Measurements from ENCODE around the gene IRF1. TPM values are rescaled to one million over a fixed set of nuclear protein-coding genes. Genes with fewer than 3 reads are reported as not detected.

Gene IRF1
- total RNA-seq, 4 donors from 2014 or later = 5.5 to 20.6 (median 8.4) TPM

DNA sequence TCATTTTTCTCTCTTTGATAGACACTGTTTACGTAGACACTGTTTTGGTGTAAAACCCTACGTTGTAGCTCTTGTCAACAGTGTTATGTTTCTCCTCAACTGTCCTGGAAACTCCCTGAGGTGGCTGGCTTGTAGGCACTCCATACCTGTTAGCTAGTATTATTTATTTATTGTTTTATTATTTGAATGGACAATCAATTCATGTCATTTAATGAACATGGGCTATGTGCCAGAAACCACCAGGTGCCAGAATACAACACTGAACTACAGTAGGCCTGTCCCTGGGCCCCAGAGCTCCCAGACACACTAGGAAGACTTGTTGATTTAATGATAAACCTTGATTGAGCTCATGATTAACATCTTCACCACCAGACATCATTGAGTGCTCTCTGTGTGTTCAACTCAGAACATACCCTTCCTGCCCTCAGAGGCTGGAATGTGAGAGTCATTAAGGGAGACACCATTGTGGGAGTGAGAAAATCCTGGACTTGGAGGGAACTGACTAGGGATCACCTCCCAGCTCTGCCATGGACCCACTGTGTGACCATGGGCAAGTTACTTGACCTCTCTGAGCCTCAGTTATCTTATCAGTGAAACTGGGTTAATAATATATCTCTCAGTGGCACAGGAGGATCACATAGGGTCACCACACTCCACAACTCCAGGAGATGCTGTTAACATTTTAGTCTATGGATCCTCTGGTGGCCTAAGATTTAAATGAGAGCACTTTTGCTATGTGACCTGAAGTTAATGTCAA lies 19.2 kb downstream of the IRF1 start:
- H3K27me3 ChIP-seq = no peaks in the 10 kb centered on the region
- intact Hi-C loops (cut with DNase I; ENCODE audit: low total_unique reads) = no loop called here
- TF ChIP-seq POLR2A (IDR thresholded peaks at IDR 0.05) = no peak
- TF ChIP-seq, protein P1, sequence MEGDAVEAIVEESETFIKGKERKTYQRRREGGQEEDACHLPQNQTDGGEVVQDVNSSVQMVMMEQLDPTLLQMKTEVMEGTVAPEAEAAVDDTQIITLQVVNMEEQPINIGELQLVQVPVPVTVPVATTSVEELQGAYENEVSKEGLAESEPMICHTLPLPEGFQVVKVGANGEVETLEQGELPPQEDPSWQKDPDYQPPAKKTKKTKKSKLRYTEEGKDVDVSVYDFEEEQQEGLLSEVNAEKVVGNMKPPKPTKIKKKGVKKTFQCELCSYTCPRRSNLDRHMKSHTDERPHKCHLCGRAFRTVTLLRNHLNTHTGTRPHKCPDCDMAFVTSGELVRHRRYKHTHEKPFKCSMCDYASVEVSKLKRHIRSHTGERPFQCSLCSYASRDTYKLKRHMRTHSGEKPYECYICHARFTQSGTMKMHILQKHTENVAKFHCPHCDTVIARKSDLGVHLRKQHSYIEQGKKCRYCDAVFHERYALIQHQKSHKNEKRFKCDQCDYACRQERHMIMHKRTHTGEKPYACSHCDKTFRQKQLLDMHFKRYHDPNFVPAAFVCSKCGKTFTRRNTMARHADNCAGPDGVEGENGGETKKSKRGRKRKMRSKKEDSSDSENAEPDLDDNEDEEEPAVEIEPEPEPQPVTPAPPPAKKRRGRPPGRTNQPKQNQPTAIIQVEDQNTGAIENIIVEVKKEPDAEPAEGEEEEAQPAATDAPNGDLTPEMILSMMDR (IDR thresholded peaks at IDR 0.05 in 4 of 5, conservative IDR thresholded peaks at IDR 0.05 in 1 of 5) = no peak
- no peaks in the 10 kb centered on the region for H3K9me3 ChIP-seq
- H3K36me3 ChIP-seq = no peaks in the 10 kb centered on the region
- H3K27ac ChIP-seq = no peak overlapping the region
- no peak overlapping the region for H3K4me3 ChIP-seq
- in situ Hi-C loops (cut with MboI; ENCODE audit: low sequenced_read_pairs in 4 of 4) = no loop called here
- ATAC-seq (no peak), DNase-seq (no peak)
- H3K4me1 ChIP-seq = peaks cover 5 to 7% of the 10 kb centered on the region in 2 donors

DNA sequence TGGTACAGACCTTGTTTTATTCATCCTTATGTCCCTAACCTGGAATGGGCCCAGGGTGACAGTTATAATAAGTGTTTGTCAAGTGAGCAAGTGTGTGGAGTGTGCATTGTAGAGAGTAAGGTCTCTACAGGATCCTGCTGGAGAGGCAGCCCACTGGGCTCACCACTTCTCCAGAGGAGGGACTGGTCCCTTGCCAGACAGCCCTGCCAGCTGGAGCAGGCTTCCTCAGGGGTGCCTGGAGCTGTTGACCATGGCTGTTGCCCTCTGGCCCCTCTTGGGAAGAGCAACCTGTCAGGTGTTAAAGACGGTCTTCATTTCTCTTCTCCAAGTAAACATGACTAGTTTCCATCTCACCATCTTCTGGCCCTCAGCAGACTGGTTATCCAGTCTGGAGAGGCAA lies 20.0 kb downstream of the IRF1 start:
- intact Hi-C loops (cut with DNase I; ENCODE audit: low total_unique reads) (no loop called here), in situ Hi-C loops (cut with MboI; ENCODE audit: low sequenced_read_pairs in 4 of 4) (no loop called here)
- Histone ChIP-seq H3K9me3 (no peaks in the 10 kb centered on the region), H3K36me3 (no peaks in the 10 kb centered on the region), H3K4me1 (peaks cover 8 to 9% of the 10 kb centered on the region in 2 donors), H3K27ac (no peak overlapping the region), H3K4me3 (no peak overlapping the region), H3K27me3 (no peaks in the 10 kb centered on the region)
- ATAC-seq = no peak
- TF ChIP-seq, protein P1 (IDR thresholded peaks at IDR 0.05 in 4 of 5, conservative IDR thresholded peaks at IDR 0.05 in 1 of 5) = no peak
- no peak for TF ChIP-seq POLR2A (IDR thresholded peaks at IDR 0.05)
- peak in 1 of 2 donors; percentile 9 for DNase-seq

DNA sequence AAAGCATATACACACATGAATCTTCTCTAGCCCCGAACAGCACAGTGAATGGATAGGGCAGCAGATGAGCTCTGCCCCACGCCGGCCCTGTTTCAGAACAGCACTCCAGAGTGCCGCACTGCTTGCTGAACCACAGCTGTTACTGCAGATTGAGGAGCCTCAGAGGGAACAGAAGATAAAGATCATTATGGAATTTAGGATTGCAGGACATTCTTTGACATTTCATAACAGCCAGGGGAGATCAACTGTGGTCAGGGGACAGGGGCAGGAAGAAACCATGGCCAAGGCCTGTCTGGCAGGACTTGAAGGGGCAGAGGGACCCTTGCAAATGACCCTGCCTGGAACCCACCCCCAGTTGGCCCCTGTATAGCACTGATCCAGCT lies 20.6 kb downstream of the IRF1 start:
- Histone ChIP-seq H3K27ac (no peak overlapping the region), H3K4me3 (no peak overlapping the region), H3K27me3 (no peaks in the 10 kb centered on the region), H3K9me3 (no peaks in the 10 kb centered on the region), H3K36me3 (no peaks in the 10 kb centered on the region), H3K4me1 (peaks cover 8 to 11% of the 10 kb centered on the region in 2 donors)
- in situ Hi-C loops (cut with MboI; ENCODE audit: low sequenced_read_pairs in 4 of 4) = no loop called here
- DNase-seq (peak in 1 of 2 donors; percentile 7), ATAC-seq (no peak)
- intact Hi-C loops (cut with DNase I; ENCODE audit: low total_unique reads) = no loop called here
- TF ChIP-seq POLR2A (IDR thresholded peaks at IDR 0.05) = no peak
- TF ChIP-seq, protein P1 (IDR thresholded peaks at IDR 0.05 in 4 of 5, conservative IDR thresholded peaks at IDR 0.05 in 1 of 5) = no peak

DNA sequence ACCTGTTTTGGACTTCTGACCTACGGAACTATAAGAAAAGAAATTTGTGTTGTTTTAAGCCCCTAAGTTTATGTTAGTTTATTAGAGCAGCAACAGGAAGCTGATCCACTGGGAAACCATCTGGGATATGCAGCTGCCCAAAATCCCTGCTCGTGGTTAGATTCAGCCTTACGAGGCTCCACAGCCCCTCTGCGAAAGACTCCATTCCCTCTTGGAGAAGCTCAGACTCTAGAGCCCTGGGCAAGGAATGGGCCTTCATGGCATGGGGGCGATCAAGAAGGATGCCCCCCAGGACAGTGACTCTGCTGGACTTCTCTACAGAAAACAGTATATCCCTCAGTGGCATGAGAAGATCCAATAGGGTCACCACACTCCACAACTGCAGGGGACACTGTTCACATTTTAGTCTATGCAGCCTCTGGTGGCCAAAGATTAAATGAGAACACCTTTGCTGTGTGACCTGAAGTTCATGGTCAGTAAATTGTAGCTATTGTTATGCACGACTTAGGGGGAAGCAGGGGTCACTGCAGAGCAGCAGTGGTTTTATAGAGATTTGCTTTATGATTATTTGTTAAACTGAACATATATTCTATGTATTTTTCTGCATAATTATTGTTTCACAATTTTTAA lies 21.1 kb downstream of the IRF1 start:
- ATAC-seq (no peak), DNase-seq (no peak)
- peaks cover 10 to 11% of the 10 kb centered on the region in 2 donors for H3K4me1 ChIP-seq
- TF ChIP-seq, protein P1 (IDR thresholded peaks at IDR 0.05 in 4 of 5, conservative IDR thresholded peaks at IDR 0.05 in 1 of 5) = peak in 1 of 5 experiments; percentile 23
- no peak for TF ChIP-seq POLR2A (IDR thresholded peaks at IDR 0.05)
- H3K27ac ChIP-seq = no peak overlapping the region
- H3K27me3 ChIP-seq = no peaks in the 10 kb centered on the region
- no peak overlapping the region for H3K4me3 ChIP-seq
- H3K9me3 ChIP-seq = no peaks in the 10 kb centered on the region
- in situ Hi-C loops (cut with MboI; ENCODE audit: low sequenced_read_pairs in 4 of 4) = no loop called here
- H3K36me3 ChIP-seq = no peaks in the 10 kb centered on the region
- intact Hi-C loops (cut with DNase I; ENCODE audit: low total_unique reads) = no loop called here

Measured in gastrocnemius medialis (tissue), 4 donors.